ENCODE results near the gene BRAF.
"Not testable (repeated sequence)": the region's sequence is repeated elsewhere in the genome, so short reads cannot be mapped to it uniquely, and the experiment has no call there.

BRAF gene

DNA sequence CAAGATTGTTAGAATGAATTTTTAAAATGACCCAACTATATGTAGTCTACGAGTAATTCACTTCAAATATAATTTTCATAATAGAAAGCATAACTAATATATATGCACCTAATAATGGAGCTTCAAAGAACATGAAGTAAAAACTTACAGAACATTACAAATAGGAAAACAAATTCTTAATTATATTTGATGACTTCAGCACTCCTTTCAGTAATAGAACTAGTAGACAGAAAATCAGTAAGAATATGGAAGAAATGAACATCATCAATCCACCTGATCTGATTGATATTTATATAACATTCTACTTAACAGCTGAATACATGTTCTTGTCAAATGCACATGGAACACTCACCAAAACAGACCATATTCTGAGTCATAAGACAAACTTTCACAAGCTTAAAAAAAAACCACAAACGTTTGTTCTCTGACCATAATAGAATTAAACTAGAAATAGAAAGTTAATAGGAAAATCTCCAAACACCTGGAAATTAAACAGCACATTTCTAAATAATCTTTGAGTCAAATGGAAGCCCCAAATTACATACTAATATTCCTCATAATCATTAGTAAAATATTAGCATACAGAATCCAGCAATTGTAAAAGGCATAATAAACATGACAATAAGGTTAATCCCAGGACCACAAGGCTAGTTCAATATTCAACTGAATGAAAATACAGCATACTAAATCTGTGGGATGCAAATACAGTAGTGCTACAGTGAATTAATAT lies 48.0 kb downstream of the BRAF start:
- FAIRE-seq: peak; percentile 49

GRCh38 chr7:140873434-140873833 lies 51.3 kb downstream of the BRAF start:
- FAIRE-seq: no peak

GRCh38 chr7:140870003-140870402 lies 54.7 kb downstream of the BRAF start:
- FAIRE-seq: no peak

DNA sequence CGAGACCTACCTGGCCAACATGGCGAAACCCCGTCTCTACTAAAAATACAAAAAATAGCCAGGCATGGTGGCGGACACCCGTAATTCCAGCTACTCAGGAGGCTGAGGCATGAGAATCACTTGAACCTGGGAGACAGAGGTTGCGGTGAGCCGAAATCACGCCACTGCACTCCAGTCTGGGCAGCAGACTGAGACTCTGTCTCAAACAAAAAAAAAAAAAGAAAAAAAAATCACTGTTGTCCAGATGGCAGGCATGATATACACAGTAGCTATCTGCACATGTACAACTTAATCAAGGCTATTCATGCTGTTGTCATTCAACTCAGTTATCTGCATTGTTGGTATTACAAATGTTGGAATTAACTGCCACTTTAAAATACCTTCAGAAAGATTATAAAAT lies 55.3 kb downstream of the BRAF start:
- no peak for FAIRE-seq

GRCh38 chr7:140867467-140868462 lies 57.0 kb downstream of the BRAF start:
- FAIRE-seq: no peak

DNA sequence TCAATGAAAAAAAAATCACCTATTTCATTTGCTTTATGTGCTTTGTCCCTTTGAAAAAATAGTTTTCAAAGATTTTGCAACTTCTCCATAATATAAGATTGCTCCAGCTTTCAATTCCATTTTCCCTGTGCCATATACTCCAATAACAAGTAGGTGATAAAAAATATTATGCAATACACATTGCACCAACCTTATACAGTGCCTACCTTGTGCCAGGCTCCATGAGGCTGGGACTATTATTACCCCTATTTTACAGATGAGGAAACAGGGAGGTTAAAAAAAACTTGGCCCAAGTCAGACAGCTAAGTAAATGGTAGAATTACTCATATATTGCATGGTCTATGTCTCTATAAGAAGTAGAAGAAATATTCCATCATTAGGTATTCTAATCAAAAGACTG lies 57.8 kb downstream of the BRAF start:
- no peak for FAIRE-seq

DNA sequence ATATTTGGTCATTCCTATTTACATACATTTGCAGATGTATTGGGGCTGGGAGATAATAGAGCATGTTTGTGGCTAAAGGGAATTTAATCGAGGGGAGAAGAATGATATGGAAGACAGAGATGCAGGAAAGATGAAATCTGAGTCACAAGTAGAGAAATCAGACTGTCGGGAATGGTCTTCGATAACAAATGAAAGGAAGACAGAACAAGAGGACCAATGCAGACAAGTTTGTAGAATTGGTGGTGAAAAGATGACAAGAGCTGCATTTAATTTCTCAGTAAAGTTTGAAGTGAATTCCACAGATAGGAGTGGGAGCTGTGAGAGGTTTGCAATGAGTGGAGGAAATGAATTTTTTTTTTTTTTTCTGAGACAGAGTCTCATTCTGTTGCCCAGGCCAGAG lies 60.0 kb downstream of the BRAF start:
- FAIRE-seq: no peak

DNA sequence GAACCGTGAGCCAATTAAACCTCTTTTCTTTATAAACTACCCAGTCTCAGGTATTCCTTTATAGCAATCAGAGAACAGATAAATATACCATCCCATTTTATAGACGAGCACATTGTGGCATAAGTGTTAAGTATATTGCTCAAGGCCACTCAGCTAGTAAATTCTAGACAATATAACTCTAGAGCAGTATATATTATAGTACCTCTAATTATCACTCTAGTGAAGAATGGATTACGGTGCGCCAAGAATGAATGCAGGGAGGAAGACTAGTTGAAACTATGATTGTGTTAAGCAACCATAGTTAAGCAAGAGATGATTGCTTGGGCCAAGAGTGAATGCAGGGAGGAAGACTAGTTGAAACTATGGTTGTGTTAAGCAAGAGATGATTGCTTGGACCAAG lies 60.9 kb downstream of the BRAF start:
- FAIRE-seq: no peak

- no peak for FAIRE-seq
Measured at GRCh38 chr7:140863184-140863583, 61.5 kb downstream of the BRAF start.

DNA sequence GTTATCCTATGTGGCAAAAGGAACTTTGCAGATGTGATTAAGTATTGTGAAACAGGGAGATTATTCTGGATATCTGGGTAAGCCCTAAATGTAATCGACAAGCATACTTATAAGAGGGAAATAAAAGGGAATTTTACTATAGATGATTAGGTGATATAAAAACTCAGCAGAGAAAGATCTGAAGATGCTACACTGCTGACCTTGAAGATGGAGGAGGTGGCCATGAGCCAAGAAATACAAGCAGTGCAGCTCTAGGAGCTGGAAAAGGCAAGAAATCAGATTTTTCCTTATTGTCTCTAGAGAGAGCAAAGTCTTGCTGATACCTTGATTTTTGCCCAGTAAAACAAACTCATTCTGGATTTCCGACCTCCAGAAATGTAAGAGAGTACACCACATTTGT lies 67.7 kb downstream of the BRAF start:
- FAIRE-seq: no peak

- no peak for FAIRE-seq
Measured at GRCh38 chr7:140841166-140841715, 83.5 kb downstream of the BRAF start.

- FAIRE-seq: peak; percentile 21
Measured at GRCh38 chr7:140831724-140832123, 93.0 kb downstream of the BRAF start.

- peak; percentile 13 for FAIRE-seq
Measured at GRCh38 chr7:140829720-140830119, 95.0 kb downstream of the BRAF start.

GRCh38 chr7:140828741-140829140 lies 96.0 kb downstream of the BRAF start:
- FAIRE-seq: peak; percentile 49

DNA sequence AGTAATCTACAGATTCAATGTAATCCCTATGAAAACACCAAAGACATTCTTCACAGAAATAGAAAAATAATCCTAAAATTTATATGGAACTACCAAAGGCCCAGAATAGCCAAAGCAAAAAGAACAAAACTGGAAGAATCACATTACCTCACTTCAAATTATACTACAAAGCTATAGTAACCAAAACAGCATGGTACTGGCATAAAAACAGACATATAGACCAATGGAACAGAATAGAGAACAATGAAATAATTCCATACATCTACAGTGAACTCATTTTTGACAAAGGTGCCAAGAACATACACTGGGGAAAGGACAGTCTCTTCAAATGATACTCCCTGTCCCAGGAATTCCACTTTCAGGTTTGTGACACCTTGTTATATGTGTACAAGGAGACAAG lies 107.3 kb downstream of the BRAF start:
- FAIRE-seq: not testable (repeated sequence)

GRCh38 chr7:140810830-140811556 lies 113.7 kb downstream of the BRAF start:
- peak; percentile 94 for FAIRE-seq

DNA sequence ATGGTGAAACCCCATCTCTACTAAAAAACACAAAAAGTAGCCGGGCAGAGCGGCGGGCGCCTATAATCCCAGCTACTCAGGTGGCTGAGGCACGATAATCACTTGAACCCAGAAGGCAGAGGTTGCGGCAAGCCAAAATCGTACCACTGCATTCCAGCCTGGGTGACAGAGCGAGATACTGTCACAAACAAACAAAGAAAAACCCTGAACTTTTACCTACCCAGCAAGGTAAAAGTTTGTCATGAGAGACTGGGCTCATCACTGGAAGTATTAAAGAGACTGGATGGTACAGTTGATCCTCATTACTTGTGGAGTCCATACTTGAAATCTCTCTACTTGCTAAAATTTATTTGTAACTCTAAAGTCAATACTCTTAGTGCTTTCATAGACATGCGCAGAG lies 114.3 kb downstream of the BRAF start:
- FAIRE-seq: no peak

DNA sequence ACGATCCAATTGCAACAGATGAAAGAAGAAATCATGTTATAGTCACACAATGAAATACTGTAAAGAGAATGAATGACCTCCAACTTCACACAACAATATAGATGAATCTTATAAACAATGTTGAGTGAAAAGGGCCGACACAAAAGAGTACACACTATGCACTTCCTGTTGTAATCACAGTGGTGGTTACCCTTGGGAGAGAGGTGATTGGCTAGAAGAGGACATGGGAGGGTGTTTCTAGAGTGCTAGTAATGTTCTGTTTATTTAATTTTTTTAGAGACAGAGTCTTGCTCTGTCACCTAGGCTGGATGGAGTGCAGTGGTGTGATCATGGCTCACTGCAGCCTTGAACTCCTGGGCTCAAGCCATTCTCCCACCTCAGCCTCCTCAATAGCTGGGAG lies 145.8 kb downstream of the BRAF start:
- no peak for FAIRE-seq

DNA sequence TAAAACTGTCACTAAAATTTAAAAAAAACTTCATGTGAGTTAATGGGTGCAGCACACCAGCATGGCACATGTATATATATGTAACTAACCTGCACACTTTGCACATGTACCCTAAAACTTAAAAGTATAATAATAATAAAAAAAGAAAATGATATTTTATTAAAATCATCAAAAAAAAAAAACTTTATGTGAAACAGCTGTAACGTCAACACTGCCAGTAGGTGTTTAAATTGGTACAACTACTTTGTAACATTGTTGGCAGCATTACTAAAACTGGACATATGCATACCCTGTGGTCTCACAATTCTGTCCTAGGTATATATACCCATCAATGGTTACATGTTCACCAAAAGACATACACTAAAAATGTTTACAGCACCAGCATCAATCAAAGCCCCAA lies 146.2 kb downstream of the BRAF start:
- no peak for FAIRE-seq

GRCh38 chr7:140774371-140774770 lies 150.4 kb downstream of the BRAF start:
- FAIRE-seq: no peak

GRCh38 chr7:140773104-140773503 lies 151.6 kb downstream of the BRAF start:
- no peak for FAIRE-seq

GRCh38 chr7:140771826-140772225 lies 152.9 kb downstream of the BRAF start:
- FAIRE-seq: no peak

DNA sequence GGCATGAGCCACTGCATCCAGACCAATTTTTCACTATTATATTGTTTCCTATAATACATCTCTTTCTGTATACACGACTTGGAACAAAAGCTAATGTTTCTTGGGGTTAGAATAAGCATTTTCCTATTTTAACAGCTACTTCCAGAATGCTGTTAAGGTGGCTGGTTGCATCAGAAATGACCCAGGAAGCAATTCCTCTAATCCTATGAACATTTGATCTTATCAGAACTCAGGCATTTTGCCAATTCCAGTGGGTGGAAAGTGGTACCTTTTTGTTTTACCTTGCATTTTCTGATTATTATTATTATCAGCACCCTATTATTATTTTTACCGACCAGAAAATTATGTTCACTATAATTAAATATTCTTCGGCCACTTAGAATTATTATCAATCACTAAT lies 154.9 kb downstream of the BRAF start:
- no peak for FAIRE-seq

Data from islet of Langerhans (tissue), 1 donor.